CD8-positive, alpha-beta memory T cell (primary cell): ENCODE measurements around the gene ST7L. TPM values are rescaled to one million over a fixed set of nuclear protein-coding genes. Genes with fewer than 3 reads are reported as not detected.

ENCODE experiments used
- CTCF ChIA-PET: fragments of 350-600 bp; sonication (Branson Sonifier 250); formaldehyde crosslinking; loops from one replicate; lab custom pipeline; 2021; ENCODE audit warnings: antibody characterized with exemption; lab: Charles Lee
- POLR2A ChIA-PET: fragments of 350-600 bp; sonication (Branson Sonifier 250); formaldehyde crosslinking; loops from one replicate; lab custom pipeline; 2021; ENCODE audit warnings: antibody characterized with exemption; lab: Charles Lee
- DNase-seq, 5 donors: peaks; one replicate each; pipeline versions ENCODE4 v3.0.0 to v3.0.0-alpha.2; 2020 to 2022; ENCODE audit warnings: mixed read lengths in 1 of 5
- H3K27ac ChIP-seq: one replicate; pipeline ENCODE4 v1.7.0; 2013; ENCODE audit warnings: low read depth, mild to moderate bottlenecking, low read length, moderate library complexity
- H3K27me3 ChIP-seq: 2 replicates; pipeline ENCODE4 v1.7.0; 2013; ENCODE audit warnings: low read length, mild to moderate bottlenecking; ENCODE audit not compliant: insufficient read depth, poor library complexity, severe bottlenecking
- H3K36me3 ChIP-seq: 2 replicates; pipeline ENCODE4 v1.7.0; 2013; ENCODE audit warnings: mild to moderate bottlenecking, low read length, moderate library complexity; ENCODE audit not compliant: insufficient read depth
- H3K4me1 ChIP-seq: 2 replicates; pipeline ENCODE4 v1.7.0; 2013; ENCODE audit warnings: mild to moderate bottlenecking, low read length, moderate library complexity; ENCODE audit not compliant: insufficient read depth
- H3K4me3 ChIP-seq: 2 replicates; pipeline ENCODE4 v1.7.0; 2013; ENCODE audit warnings: mild to moderate bottlenecking, low read length
- H3K9me3 ChIP-seq: 2 replicates; pipeline ENCODE4 v1.7.0; 2013; ENCODE audit warnings: mild to moderate bottlenecking, low read length
- H3K27ac Mint-ChIP-seq, 8 donors: one replicate each; pipeline ENCODE4 v1.8.0; 2020 to 2021; ENCODE audit warnings: mixed read lengths in 8 of 8, mild to moderate bottlenecking in 6 of 8, inconsistent platforms in 3 of 8, moderate library complexity in 3 of 8
- H3K27me3 Mint-ChIP-seq, 2 donors: one replicate each; pipeline ENCODE4 v1.8.0; 2020 to 2021; ENCODE audit warnings: mixed read lengths in 2 of 2, mild to moderate bottlenecking in 1 of 2, moderate library complexity in 1 of 2
- H3K36me3 Mint-ChIP-seq, 3 donors: one replicate each; pipeline ENCODE4 v1.8.0; 2020 to 2021; ENCODE audit warnings: mixed read lengths in 3 of 3, inconsistent platforms in 1 of 3, mild to moderate bottlenecking in 1 of 3
- H3K4me1 Mint-ChIP-seq, 3 donors: one replicate each; pipeline ENCODE4 v1.8.0; 2020 to 2021; ENCODE audit warnings: mixed read lengths in 3 of 3, inconsistent platforms in 1 of 3, mild to moderate bottlenecking in 1 of 3
- H3K4me3 Mint-ChIP-seq, 7 donors: one replicate each; pipeline ENCODE4 v1.8.0; 2020 to 2021; ENCODE audit warnings: mixed read lengths in 7 of 7, mild to moderate bottlenecking in 6 of 7, moderate library complexity in 4 of 7, inconsistent platforms in 2 of 7
- H3K9me3 Mint-ChIP-seq, 5 donors: one replicate each; pipeline ENCODE4 v1.8.0; 2020 to 2022; ENCODE audit warnings: mixed read lengths in 5 of 5, mild to moderate bottlenecking in 3 of 5, moderate library complexity in 2 of 5, inconsistent platforms in 1 of 5
- polyA plus RNA-seq: library from polyadenylated mRNA; unstranded; fragments of 300-500 nt; fragmentation: Illumina TruSeq; gene quantifications from one replicate; pipeline ENCODE4 v1.2.3, GENCODE V29; 2021
- total RNA-seq, 2 experiments: library from RNA; stranded (reverse); gene quantifications; one replicate each; pipeline ENCODE4 v1.2.3, GENCODE V29; 2021

The ST7L gene
- total and polyA plus RNA-seq, 3 experiments from 2014 or later = 11.3 to 12.2 (median 11.6) TPM

DNA sequence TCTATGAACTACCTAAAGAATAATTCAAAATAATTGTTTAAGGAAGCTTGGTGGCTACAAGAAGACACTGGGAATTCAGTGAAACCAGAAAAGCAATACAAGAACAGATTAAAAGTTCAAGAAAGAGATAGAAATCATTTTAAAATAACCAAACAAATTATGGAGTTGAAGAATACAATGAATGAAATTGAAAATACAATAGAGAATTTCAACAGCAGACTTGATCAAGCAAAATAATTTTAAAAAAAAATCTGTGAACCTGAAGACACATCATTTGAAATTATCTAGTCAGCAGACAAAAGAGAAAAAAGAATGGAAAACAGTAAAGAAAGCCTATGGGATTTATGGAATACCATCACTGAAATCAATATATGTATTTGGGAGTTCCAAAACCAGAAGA is 141.4 kb downstream of the ST7L start:
- H3K4me1 Mint-ChIP-seq = no peaks in the 10 kb centered on the region
- DNase-seq = no peak

More for the DNA sequence above, 141.4 kb downstream of the ST7L start:
- Mint-ChIP-seq H3K36me3 (peaks cover 2 to 21% (median 2%) of the 10 kb centered on the region in 3 donors), H3K9me3 (peaks cover 20 to 40% (median 37%) of the 10 kb centered on the region in 5 donors), H3K27me3 (peaks cover 38 to 46% of the 10 kb centered on the region in 2 donors), H3K4me3 (no peak overlapping the region), H3K27ac (no peak overlapping the region)
- CTCF ChIA-PET = interaction anchor here (0.6 kb wide), 1 partner anchor 1386 kb away, joined by 3 read pairs; no protein-coding TSS in a partner anchor
- Histone ChIP-seq H3K9me3 (no peaks in the 10 kb centered on the region), H3K4me1 (no peaks in the 10 kb centered on the region), H3K27me3 (no peaks in the 10 kb centered on the region), H3K36me3 (no peaks in the 10 kb centered on the region), H3K4me3 (no peak overlapping the region), H3K27ac (no peak overlapping the region)
- POLR2A ChIA-PET = no interaction called here

Other genes with a start within 250 kb of the ST7L start
- 1 to 10 TPM; 2.3 to 2.5 TPM for gene CTTNBP2NL, start 222.9 kb downstream of the ST7L start, total RNA-seq
- 0.07 TPM for gene CTTNBP2NL, start 222.9 kb downstream of the ST7L start, polyA plus RNA-seq
- under 1 TPM; 0.09 to 0.13 TPM for gene WNT2B, start 110.2 kb downstream of the ST7L start, total RNA-seq
- 0.09 TPM for gene WNT2B, start 110.2 kb downstream of the ST7L start, polyA plus RNA-seq
- gene CAPZA1, start 691 bp upstream of the ST7L start, total RNA-seq = 100 to 1,000 TPM; 255 to 266 TPM
- 212 TPM for gene CAPZA1, start 691 bp upstream of the ST7L start, polyA plus RNA-seq
- gene MOV10, start 55.5 kb upstream of the ST7L start, total RNA-seq = 10 to 100 TPM; 29.9 to 31.0 TPM
- gene MOV10, start 55.5 kb upstream of the ST7L start, polyA plus RNA-seq = 33.7 TPM
- 10 to 100 TPM; 20.3 to 23.0 TPM for gene RHOC, start 88.0 kb upstream of the ST7L start, total RNA-seq
- 53.2 TPM for gene RHOC, start 88.0 kb upstream of the ST7L start, polyA plus RNA-seq
- under 1 TPM in 1 of 2 experiments, not detected in 1; 0.33 TPM for gene PPM1J, start 96.2 kb upstream of the ST7L start, total RNA-seq
- not detected for gene PPM1J, start 96.2 kb upstream of the ST7L start, polyA plus RNA-seq